ENCODE results near the gene TPRG1. TPM values are rescaled to one million over a fixed set of nuclear protein-coding genes. Genes with fewer than 3 reads are reported as not detected.
A peak's percentile ranks its signal among the peaks of the same experiment; 100 is the strongest.

Gene TPRG1
- total RNA-seq, 2 donors from 2014 or later = 24.4 to 25.3 TPM

DNA sequence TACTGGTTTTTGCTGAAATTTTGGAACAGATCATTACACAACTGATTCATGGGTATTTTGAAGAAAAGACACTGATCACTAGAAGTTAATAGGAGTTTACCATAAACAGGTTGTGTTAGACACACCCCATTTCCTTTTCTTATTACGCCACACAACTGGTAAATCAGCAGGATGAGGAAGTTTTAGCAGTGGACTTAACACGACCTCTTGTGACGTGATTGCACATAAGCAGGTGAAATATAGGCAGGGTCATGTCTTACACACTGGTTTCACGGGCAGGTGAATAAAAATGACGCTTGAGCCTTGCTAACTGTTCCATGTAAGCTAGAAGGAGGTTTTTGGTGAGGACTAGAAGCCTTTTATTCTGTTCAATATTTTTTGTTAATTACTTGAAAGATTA lies 27.1 kb upstream of the TPRG1 start:
- H3K27ac Mint-ChIP-seq = peak overlapping the region; percentile 3
- no peaks in the 10 kb centered on the region for H3K9me3 Mint-ChIP-seq
- peak in 1 of 2 donors; percentile 47 for ATAC-seq (replicated peaks in 1 of 2)
- H3K4me3 Mint-ChIP-seq = no peak overlapping the region
- H3K36me3 Mint-ChIP-seq (ENCODE audit: insufficient read depth in 2 of 2) = no peaks in the 10 kb centered on the region
- DNase-seq = peak in 1 of 2 donors; percentile 15
- peaks cover 41% of the 10 kb centered on the region for H3K27me3 Mint-ChIP-seq (ENCODE audit: low read depth)
- H3K4me1 Mint-ChIP-seq (ENCODE audit: low read depth) = peaks cover 33% of the 10 kb centered on the region

- no peaks in the 10 kb centered on the region for H3K9me3 Mint-ChIP-seq
- H3K4me1 Mint-ChIP-seq (ENCODE audit: low read depth) = peaks cover 33% of the 10 kb centered on the region
- no peaks in the 10 kb centered on the region for H3K36me3 Mint-ChIP-seq (ENCODE audit: insufficient read depth in 2 of 2)
- H3K27ac Mint-ChIP-seq = no peak overlapping the region
- DNase-seq (no peak), ATAC-seq (replicated peaks in 1 of 2) (no peak)
- H3K4me3 Mint-ChIP-seq = no peak overlapping the region
- H3K27me3 Mint-ChIP-seq (ENCODE audit: low read depth) = peaks cover 25% of the 10 kb centered on the region
Measured at GRCh38 chr3:189146848-189147247, 24.9 kb upstream of the TPRG1 start.

- no peaks in the 10 kb centered on the region for H3K9me3 Mint-ChIP-seq
- DNase-seq = peak; percentile 56 to 69
- H3K36me3 Mint-ChIP-seq (ENCODE audit: insufficient read depth in 2 of 2) = no peaks in the 10 kb centered on the region
- H3K4me1 Mint-ChIP-seq (ENCODE audit: low read depth) = peaks cover 21% of the 10 kb centered on the region
- H3K27ac Mint-ChIP-seq = peak overlapping the region; percentile 71
- peaks cover 20% of the 10 kb centered on the region for H3K27me3 Mint-ChIP-seq (ENCODE audit: low read depth)
- H3K4me3 Mint-ChIP-seq = no peak overlapping the region
- ATAC-seq (replicated peaks in 1 of 2) = peak; percentile 58 to 66
Measured at GRCh38 chr3:189148081-189148507, 23.7 kb upstream of the TPRG1 start.

DNA sequence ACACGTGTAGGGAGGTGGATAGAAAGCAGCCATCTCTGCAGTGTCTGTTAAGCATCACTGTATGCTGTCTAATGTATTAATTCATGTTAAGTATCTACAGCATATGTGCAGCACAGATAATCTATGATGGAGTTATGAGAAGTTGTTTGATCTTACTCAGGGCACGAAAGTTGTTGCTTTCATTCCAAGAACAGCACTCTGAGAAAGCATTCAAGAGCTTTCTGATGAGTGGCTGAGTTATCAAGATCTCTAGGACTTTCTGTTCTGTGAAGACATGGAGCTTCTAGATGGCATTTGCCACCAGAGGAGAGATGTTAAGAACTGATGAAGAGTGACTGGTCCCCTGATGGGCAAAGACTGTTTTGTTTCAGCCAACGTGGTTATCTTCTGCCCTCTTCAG lies 22.6 kb upstream of the TPRG1 start:
- Mint-ChIP-seq H3K9me3 (no peaks in the 10 kb centered on the region), H3K4me3 (no peak overlapping the region), H3K27ac (no peak overlapping the region), H3K36me3 (ENCODE audit: insufficient read depth in 2 of 2) (no peaks in the 10 kb centered on the region), H3K4me1 (ENCODE audit: low read depth) (peaks cover 15% of the 10 kb centered on the region), H3K27me3 (ENCODE audit: low read depth) (peaks cover 20% of the 10 kb centered on the region)
- DNase-seq = no peak
- peak; percentile 54 to 59 for ATAC-seq (replicated peaks in 1 of 2)

GRCh38 chr3:189157232-189158007 lies 14.4 kb upstream of the TPRG1 start:
- no peak overlapping the region for H3K4me3 Mint-ChIP-seq

DNA sequence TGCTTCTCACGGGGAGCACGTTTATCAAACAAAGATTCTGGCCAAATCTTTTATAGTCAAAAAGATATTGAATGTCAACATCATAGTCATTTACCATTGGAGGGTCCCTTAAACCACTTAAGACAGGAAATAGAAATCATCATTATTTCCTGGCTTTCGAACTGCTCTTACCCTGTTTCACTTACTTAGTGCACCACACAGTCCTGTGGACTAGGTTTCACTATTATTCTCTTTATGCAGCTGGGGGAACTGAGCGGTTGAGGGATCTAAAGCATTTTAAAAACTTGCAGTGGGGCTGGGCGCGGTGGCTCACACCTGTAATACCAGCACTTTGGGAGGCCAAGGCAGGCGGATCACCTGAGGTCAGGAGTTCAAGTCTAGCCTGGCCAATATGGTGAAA lies 13.7 kb upstream of the TPRG1 start:
- Mint-ChIP-seq H3K9me3 (no peaks in the 10 kb centered on the region), H3K4me3 (no peak overlapping the region), H3K27ac (no peak overlapping the region), H3K27me3 (ENCODE audit: low read depth) (peaks cover 6% of the 10 kb centered on the region), H3K4me1 (ENCODE audit: low read depth) (no peaks in the 10 kb centered on the region), H3K36me3 (ENCODE audit: insufficient read depth in 2 of 2) (no peaks in the 10 kb centered on the region)
- DNase-seq = no peak
- ATAC-seq (replicated peaks in 1 of 2) = peak in 1 of 2 donors; percentile 49

More at GRCh38 chr3:189157232-189158007, 14.4 kb upstream of the TPRG1 start:
- H3K4me1 Mint-ChIP-seq (ENCODE audit: low read depth) = no peaks in the 10 kb centered on the region
- DNase-seq (no peak), ATAC-seq (replicated peaks in 1 of 2) (no peak)
- no peaks in the 10 kb centered on the region for H3K36me3 Mint-ChIP-seq (ENCODE audit: insufficient read depth in 2 of 2)
- H3K27me3 Mint-ChIP-seq (ENCODE audit: low read depth) = peaks cover 6% of the 10 kb centered on the region
- no peak overlapping the region for H3K27ac Mint-ChIP-seq
- H3K9me3 Mint-ChIP-seq = no peaks in the 10 kb centered on the region

DNA sequence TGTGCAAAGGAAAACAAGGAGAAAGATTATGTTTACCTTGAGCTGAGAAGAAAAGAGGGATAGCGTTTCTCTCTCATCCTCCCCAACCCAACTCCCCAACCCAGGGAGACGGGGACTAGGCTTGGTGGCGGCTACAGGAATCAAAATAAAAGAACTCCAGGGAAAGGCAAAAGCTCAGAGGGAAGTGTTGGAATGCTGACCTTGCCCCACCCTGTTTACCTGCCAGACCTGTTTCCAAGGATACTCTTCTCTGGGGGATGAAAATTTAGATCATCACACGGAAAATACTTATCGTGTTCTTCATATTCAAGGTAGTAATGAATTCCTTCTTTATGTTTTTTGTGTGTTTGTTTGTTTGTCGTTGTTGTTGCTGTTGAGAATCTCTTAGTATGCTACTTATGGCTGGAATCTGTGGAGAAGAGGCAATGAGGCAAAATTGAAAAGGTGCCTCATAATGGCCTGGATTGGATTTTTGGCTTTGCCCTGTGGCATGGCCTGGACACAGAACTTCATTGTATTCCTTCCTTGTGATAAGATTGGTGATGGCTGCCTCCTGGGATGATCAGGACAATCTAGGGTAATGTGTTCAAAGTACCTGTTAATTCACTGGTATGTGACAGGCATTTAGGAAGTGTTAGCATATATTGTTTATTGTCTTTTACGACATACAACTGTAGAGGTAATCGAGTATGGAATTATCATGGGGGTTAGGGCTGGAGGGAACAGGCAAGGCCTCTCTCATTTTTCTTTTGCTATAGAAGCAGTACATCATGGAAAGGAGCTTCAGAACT lies 11.1 kb upstream of the TPRG1 start:
- Mint-ChIP-seq H3K9me3 (no peaks in the 10 kb centered on the region), H3K27ac (no peak overlapping the region), H3K36me3 (ENCODE audit: insufficient read depth in 2 of 2) (no peaks in the 10 kb centered on the region), H3K27me3 (ENCODE audit: low read depth) (no peaks in the 10 kb centered on the region), H3K4me3 (no peak overlapping the region), H3K4me1 (ENCODE audit: low read depth) (no peaks in the 10 kb centered on the region)
- DNase-seq (no peak), ATAC-seq (replicated peaks in 1 of 2) (no peak)

- no peak overlapping the region for H3K27ac Mint-ChIP-seq
- no peak for ATAC-seq (replicated peaks in 1 of 2)
- H3K4me1 Mint-ChIP-seq (ENCODE audit: low read depth) = peaks cover 12% of the 10 kb centered on the region
- no peak overlapping the region for H3K4me3 Mint-ChIP-seq
- no peaks in the 10 kb centered on the region for H3K9me3 Mint-ChIP-seq
- H3K36me3 Mint-ChIP-seq (ENCODE audit: insufficient read depth in 2 of 2) = no peaks in the 10 kb centered on the region
- no peak for DNase-seq
- H3K27me3 Mint-ChIP-seq (ENCODE audit: low read depth) = no peaks in the 10 kb centered on the region
Measured at GRCh38 chr3:189165092-189165612, 6.6 kb upstream of the TPRG1 start.

GRCh38 chr3:189166321-189166720 lies 5.5 kb upstream of the TPRG1 start:
- Mint-ChIP-seq H3K27me3 (ENCODE audit: low read depth) (no peaks in the 10 kb centered on the region), H3K9me3 (no peaks in the 10 kb centered on the region), H3K27ac (no peak overlapping the region), H3K36me3 (ENCODE audit: insufficient read depth in 2 of 2) (no peaks in the 10 kb centered on the region), H3K4me1 (ENCODE audit: low read depth) (peaks cover 12% of the 10 kb centered on the region), H3K4me3 (no peak overlapping the region)
- ATAC-seq (replicated peaks in 1 of 2) (no peak), DNase-seq (no peak)

DNA sequence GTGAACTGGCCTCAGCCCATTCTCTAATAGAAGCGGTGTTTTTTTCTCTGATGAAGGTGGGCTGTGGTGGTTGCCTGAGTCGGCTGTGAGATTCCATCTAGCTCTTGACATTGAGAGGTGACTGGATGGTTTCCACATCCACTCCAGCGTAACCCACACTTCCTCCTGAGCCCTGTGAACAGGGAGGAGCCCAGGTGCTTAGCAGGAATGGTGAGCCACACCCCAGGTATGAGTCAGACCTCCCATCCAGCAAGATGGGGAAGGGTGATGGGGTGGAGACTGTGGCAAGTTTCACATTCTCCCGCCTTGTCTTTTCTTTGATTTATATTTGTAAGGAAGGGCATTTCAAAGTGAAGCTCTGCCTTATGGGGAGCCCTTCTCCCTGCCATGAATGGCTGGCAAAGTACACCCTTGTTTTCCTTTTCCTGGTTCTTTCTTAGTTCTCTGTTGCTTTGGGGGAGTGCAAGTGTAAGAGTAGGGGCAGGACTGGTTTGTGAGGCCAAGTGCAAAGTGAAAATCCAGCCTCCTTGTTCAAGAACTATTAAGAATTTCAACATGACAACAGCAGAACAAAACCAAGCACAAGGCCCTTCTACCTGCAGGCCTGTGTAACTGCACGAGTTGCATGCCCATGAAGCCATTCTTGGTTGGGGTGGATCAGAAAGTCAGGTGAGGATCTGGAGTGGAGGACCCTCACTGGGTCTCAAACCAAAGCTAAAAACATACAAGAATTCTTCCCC lies 4.6 kb upstream of the TPRG1 start:
- no peaks in the 10 kb centered on the region for H3K36me3 Mint-ChIP-seq (ENCODE audit: insufficient read depth in 2 of 2)
- no peaks in the 10 kb centered on the region for H3K9me3 Mint-ChIP-seq
- DNase-seq (no peak), ATAC-seq (replicated peaks in 1 of 2) (no peak)
- no peak overlapping the region for H3K4me3 Mint-ChIP-seq
- peaks cover 18% of the 10 kb centered on the region for H3K4me1 Mint-ChIP-seq (ENCODE audit: low read depth)
- no peaks in the 10 kb centered on the region for H3K27me3 Mint-ChIP-seq (ENCODE audit: low read depth)
- no peak overlapping the region for H3K27ac Mint-ChIP-seq

DNA sequence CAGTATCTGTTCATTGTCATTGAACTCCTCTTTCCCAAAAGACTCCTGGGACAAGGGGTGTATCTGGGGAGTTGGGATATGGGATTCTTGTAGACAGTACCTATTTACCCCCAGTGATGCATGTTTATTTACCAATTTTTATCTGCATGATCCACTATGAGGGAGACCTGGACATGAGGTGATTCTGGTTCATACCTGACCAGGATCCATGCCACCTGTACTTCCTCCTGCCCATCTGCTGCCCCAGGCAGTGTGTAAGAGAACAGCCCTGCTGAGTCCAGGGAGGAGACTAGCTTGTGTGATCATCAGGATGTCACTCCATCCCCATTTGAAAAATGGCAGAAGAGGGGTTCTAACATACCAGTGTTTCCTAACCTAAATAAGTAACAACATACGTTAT lies 3.1 kb upstream of the TPRG1 start:
- H3K36me3 Mint-ChIP-seq (ENCODE audit: insufficient read depth in 2 of 2) = no peaks in the 10 kb centered on the region
- no peak overlapping the region for H3K27ac Mint-ChIP-seq
- no peak for ATAC-seq (replicated peaks in 1 of 2)
- H3K27me3 Mint-ChIP-seq (ENCODE audit: low read depth) = no peaks in the 10 kb centered on the region
- H3K4me3 Mint-ChIP-seq = no peak overlapping the region
- H3K9me3 Mint-ChIP-seq = no peaks in the 10 kb centered on the region
- peaks cover 29% of the 10 kb centered on the region for H3K4me1 Mint-ChIP-seq (ENCODE audit: low read depth)
- DNase-seq = no peak

DNA sequence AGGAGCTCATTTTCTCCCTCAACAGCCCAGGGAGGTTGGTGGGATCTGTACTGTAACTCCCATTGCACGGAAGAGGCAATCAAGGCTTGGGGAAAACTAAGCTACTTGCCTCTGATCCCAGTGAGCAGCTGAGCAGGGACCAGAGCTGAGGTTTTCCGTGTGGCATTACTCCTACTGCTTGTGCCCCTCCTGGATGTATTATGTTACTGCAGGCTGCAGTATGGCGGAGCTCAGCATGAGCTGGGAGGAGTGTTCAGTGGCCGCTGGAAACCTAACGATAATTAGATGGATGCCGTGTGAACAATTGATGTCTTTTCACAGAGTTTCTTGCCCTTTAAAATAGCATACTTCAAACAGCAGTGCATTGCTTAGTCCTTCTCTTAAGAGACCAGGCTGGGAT lies 2.0 kb upstream of the TPRG1 start:
- Mint-ChIP-seq H3K27me3 (ENCODE audit: low read depth) (no peaks in the 10 kb centered on the region), H3K27ac (no peak overlapping the region), H3K9me3 (no peaks in the 10 kb centered on the region), H3K36me3 (ENCODE audit: insufficient read depth in 2 of 2) (no peaks in the 10 kb centered on the region), H3K4me1 (ENCODE audit: low read depth) (peaks cover 29% of the 10 kb centered on the region), H3K4me3 (no peak overlapping the region)
- DNase-seq (no peak), ATAC-seq (replicated peaks in 1 of 2) (no peak)

GRCh38 chr3:189170559-189170958 lies 1.2 kb upstream of the TPRG1 start:
- Mint-ChIP-seq H3K27me3 (ENCODE audit: low read depth) (no peaks in the 10 kb centered on the region), H3K4me3 (no peak overlapping the region), H3K4me1 (ENCODE audit: low read depth) (peaks cover 29% of the 10 kb centered on the region), H3K27ac (no peak overlapping the region), H3K9me3 (no peaks in the 10 kb centered on the region), H3K36me3 (ENCODE audit: insufficient read depth in 2 of 2) (no peaks in the 10 kb centered on the region)
- ATAC-seq (replicated peaks in 1 of 2) (no peak), DNase-seq (no peak)

Measured in activated T-cell treated with anti-CD3 and anti-CD28 coated beads, Interleukin-2, amount 50 U/mL, for 72 hours (primary cell).